HG03175 (cell line): ENCODE measurements around the gene TNFRSF1B.

ENCODE experiments used
- ATAC-seq: cut with Tn5 transposase; IDR thresholded peaks from one replicate; pipeline ENCODE4 v1.9.1; 2021; ENCODE audit warnings: mild to moderate bottlenecking, moderate library complexity; ENCODE audit not compliant: unreplicated experiment

The TNFRSF1B gene

GRCh38 chr1:12157366-12158231, 9.2 kb upstream of the TNFRSF1B start:
- ATAC-seq = no peak

GRCh38 chr1:12158357-12159092, 8.3 kb upstream of the TNFRSF1B start:
- ATAC-seq = no peak

GRCh38 chr1:12159816-12160215, 7.0 kb upstream of the TNFRSF1B start:
- no peak for ATAC-seq

- no peak for ATAC-seq
These were observed 5.5 kb upstream of the TNFRSF1B start for GRCh38 chr1:12161324-12161661.

GRCh38 chr1:12161662-12162458, 4.9 kb upstream of the TNFRSF1B start:
- ATAC-seq = peak; percentile 82

- no peak for ATAC-seq
These were observed 4.2 kb upstream of the TNFRSF1B start for GRCh38 chr1:12162459-12163137.

- ATAC-seq = no peak
These were observed 3.6 kb upstream of the TNFRSF1B start for GRCh38 chr1:12163210-12163609.

- ATAC-seq = no peak
These were observed 2.6 kb upstream of the TNFRSF1B start for GRCh38 chr1:12164210-12164609.

- no peak for ATAC-seq
These were observed 1.4 kb upstream of the TNFRSF1B start for GRCh38 chr1:12165342-12165741.

- ATAC-seq = no peak
These were observed 970 bp downstream of the TNFRSF1B start for GRCh38 chr1:12167493-12168429.

GRCh38 chr1:12168451-12169160, 1.8 kb downstream of the TNFRSF1B start:
- ATAC-seq = no peak

GRCh38 chr1:12169442-12170135, 2.8 kb downstream of the TNFRSF1B start:
- ATAC-seq = no peak

- ATAC-seq = no peak
These were observed 3.5 kb downstream of the TNFRSF1B start for GRCh38 chr1:12170263-12170671.

- ATAC-seq = no peak
These were observed 4.6 kb downstream of the TNFRSF1B start for GRCh38 chr1:12171206-12172041.

- no peak for ATAC-seq
These were observed 5.5 kb downstream of the TNFRSF1B start for GRCh38 chr1:12172042-12172851.

- no peak for ATAC-seq
These were observed 6.3 kb downstream of the TNFRSF1B start for GRCh38 chr1:12173041-12173509.
